GOT3 (cell line): ENCODE results near the gene CASP3.

ENCODE experiments used
- DNase-seq: peaks from one replicate; lab custom pipeline; 2025; ENCODE audit warnings: mixed read lengths; lab: John Stamatoyannopoulos, UW

The CASP3 gene

GRCh38 chr4:184649026-184649970, at the start of gene CASP3, which contains the start of gene PRIMPOL:
Gene CASP3, minus strand, starts transcription at chr4:184649447. Its CDS starts 10,994 bp downstream, at chr4:184638453.
Gene PRIMPOL, plus strand, starts transcription at chr4:184649738. Its CDS starts 7,403 bp downstream, at chr4:184657141.
- DNase-seq = peak; percentile 72

GRCh38 chr4:184697956-184698355, 48.7 kb upstream of the CASP3 start:
- DNase-seq = no peak

- no peak for DNase-seq
Measured at GRCh38 chr4:184695178-184695896, 46.1 kb upstream of the CASP3 start.

DNA sequence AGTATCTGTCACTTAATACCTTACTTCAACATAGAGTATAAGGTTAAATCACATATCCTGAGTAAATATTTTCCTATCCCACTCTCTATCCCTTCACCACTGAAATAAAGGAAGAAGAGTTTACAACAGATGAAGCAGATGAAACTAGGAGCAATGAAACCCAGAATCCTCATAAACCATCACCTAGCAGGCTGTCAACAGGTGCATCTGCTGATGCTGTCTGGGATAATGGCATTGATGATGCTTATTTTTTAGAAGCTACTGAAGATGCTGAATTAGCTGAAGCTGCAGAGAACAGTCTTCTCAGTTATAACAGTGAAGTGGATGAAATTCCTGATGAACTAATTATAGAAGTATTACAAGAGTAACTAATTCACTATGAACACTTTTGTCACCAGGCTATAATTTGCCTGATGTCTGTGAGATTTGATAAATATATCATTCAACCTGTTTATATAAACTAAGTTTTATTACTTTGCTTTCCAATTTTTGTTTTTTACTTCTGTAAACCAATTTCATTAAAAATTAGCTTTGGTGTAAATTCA, 45.2 kb upstream of the CASP3 start:
- no peak for DNase-seq

DNA sequence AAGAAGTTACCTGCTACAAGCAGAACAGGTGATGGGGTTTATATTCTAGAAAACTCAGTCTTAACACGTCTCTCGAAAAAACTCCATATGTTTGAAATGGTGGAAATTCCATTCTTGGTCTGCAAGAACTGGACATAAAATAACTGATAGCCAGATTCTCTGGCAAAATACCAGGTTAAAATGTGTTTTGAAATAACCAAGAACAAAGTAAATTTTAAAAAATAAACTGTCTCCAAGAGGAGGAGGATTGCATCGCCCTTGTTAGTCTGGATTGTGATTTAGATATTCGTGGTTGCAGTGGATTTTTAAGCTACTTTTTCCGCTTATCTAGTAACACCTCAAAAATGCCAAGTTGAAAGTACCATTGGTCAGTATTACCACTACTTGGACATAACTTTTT, 43.8 kb upstream of the CASP3 start:
- no peak for DNase-seq

DNA sequence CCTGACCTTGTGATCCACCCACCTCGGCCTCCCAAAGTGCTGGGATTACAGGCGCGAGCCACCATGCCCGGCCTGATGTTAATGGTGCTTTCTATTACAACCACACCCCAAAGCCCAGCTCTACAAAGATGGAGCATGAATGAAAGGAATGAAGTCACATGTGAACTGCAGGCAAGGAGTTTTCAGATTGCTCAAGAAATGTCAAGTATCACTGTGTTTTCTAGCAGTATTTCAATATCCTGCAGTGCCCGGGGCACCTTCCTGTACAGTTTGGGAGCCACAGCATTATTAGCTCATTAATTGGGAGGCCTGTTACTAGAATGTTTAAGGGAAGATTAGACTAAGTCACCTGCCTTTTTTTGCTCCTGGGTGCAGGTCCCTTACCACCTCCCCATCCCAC, 40.4 kb upstream of the CASP3 start:
- DNase-seq = no peak

GRCh38 chr4:184688447-184688846, 39.2 kb upstream of the CASP3 start:
- DNase-seq = peak; percentile 0

GRCh38 chr4:184688005-184688404, 38.8 kb upstream of the CASP3 start:
- DNase-seq = no peak

DNA sequence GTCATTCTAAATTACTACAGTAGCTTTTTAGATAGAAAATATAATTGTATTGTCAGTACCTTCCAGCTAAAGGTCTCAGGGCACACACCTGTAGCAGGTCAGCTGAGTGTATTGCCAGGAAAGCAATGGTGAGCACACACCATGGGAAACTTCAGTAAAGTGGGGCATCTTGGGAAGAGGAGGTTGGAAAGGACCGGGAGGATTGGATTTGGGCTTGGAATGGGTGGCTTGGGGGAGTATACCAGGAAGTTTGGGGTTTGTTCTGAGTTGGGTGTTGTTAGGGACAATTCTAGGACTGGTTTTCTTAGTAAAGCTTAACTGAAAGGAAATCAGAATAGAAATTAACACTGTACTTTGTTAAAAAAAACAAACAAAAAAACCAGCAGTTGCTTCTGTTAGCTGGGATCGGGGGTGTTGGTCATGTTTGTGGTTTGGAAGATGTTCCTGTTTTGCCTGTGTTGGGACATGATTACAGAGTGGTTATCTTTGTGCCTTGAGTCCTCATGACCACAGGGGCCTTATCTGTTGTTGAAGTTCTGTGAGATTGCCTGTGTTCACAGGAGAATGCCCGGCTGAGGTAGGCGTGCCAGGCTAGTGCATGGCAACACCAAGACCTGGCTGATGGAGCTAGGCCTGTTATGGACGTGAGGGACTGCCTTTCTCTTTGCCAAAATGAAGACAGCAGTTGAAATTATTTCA, 35.4 kb upstream of the CASP3 start:
- no peak for DNase-seq

- DNase-seq = no peak
Measured at GRCh38 chr4:184681916-184682315, 32.7 kb upstream of the CASP3 start.

- no peak for DNase-seq
Measured at GRCh38 chr4:184680698-184681097, 31.5 kb upstream of the CASP3 start.

GRCh38 chr4:184675821-184676492, 26.7 kb upstream of the CASP3 start:
- DNase-seq = no peak

- no peak for DNase-seq
Measured at GRCh38 chr4:184675018-184675417, 25.8 kb upstream of the CASP3 start.

- no peak for DNase-seq
Measured at GRCh38 chr4:184674011-184674410, 24.8 kb upstream of the CASP3 start.

- no peak for DNase-seq
Measured at GRCh38 chr4:184672741-184673140, 23.5 kb upstream of the CASP3 start.

DNA sequence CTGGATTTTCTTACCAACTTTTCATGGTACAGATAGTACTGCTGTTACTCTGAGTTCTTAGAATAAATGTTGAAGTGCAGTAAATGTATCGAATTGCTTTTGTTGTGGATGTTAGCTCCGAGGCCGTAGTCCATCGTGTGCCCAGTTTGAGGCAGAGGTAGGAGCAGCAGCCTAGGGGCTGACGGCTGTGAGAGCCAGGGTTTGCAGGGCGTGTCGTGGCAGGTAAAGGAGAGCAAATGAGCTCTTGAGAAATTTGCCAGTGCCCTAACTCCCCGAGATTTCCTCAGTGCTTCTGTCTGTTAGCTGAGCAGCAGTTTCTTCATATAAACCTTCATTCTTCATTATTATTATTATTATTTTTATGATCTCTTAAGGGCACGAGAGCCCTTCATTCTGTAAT, 21.9 kb upstream of the CASP3 start:
- no peak for DNase-seq

DNA sequence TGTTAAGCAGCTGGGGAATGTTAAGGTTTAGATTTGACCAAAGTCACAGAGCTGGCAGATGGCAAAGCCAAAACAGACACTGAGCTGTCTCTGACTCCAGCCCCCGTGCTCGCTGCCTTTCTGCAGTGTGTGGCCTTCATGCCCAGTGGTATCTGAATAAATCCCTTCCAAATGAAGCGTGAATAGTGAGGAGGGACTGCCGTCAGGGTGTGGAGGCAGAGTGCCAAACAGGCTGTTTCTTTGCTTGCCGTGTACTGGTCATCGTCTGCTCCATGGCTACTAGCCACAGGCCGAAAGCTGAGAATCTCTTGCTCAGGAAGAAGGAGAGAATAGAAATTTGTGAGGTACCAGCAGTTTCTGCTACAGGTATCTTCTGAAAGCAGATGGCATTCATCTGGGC, 20.0 kb upstream of the CASP3 start:
- DNase-seq = no peak

- no peak for DNase-seq
Measured at GRCh38 chr4:184668511-184669114, 19.4 kb upstream of the CASP3 start.

DNA sequence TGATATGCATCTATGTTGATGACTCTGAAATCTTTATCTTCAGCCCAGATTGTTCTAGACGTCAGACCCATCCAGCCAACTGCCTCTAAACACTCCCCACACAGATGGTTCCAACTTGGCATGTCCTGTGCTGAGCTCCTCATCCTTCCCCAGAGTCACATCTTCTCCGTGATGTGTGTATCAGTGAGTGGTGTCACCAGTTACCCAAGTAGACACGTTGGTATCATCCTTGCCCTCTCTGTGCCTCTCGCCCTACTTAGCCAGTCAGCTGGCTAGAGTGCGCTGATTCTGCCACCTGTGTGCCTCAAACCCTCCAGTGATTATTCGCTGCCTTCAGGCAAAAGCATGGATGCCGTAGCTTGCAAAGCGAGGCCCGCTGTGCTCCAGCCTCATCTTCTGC, 18.8 kb upstream of the CASP3 start:
- no peak for DNase-seq

DNA sequence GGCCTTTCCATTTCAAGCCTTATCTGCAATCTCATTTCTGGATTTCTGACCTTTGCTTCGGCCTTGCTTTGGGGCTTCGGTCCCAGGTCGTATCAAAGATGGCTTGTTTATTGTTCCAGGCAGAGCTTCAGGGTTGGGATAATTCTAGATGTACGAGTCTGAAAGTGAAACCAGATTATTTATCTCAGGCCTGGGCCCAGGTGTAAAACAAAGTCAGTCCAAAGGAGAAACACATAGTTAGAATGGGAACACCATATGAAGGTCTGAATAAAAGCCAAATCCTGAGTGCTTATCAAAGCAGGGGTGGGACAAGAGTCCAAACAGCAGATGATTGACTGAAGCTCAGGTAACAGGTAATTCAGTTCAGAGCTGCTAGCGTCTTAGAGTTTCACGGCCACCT, 17.4 kb upstream of the CASP3 start:
- DNase-seq = no peak
